PFSK-1 (cell line): ENCODE results near the gene EHD3.

Experiments used
- POLR2AphosphoS5 ChIP-seq: IDR thresholded peaks from 2 replicates; pipeline ENCODE4 v1.6.1; 2012; ENCODE audit warnings: low read depth, mild to moderate bottlenecking, control low read depth, low read length, moderate library complexity
- TAF1 ChIP-seq: IDR thresholded peaks from 2 replicates; pipeline ENCODE4 v1.6.1; 2012; ENCODE audit warnings: low read length, control low read depth, borderline replicate concordance; ENCODE audit not compliant: insufficient read depth
- TF ChIP-seq, protein P1 (sequence below), 2 experiments: IDR thresholded peaks; 2 replicates each; pipeline versions ENCODE4 v1.6.1 to v1.8.0; 2011 to 2012; ENCODE audit warnings: low read depth in 2 of 2, low read length in 2 of 2, control low read depth in 1 of 2, inconsistent platforms in 1 of 2, mild to moderate bottlenecking in 1 of 2, moderate library complexity in 1 of 2; ENCODE audit not compliant: insufficient read depth in 1 of 2

DNA sequence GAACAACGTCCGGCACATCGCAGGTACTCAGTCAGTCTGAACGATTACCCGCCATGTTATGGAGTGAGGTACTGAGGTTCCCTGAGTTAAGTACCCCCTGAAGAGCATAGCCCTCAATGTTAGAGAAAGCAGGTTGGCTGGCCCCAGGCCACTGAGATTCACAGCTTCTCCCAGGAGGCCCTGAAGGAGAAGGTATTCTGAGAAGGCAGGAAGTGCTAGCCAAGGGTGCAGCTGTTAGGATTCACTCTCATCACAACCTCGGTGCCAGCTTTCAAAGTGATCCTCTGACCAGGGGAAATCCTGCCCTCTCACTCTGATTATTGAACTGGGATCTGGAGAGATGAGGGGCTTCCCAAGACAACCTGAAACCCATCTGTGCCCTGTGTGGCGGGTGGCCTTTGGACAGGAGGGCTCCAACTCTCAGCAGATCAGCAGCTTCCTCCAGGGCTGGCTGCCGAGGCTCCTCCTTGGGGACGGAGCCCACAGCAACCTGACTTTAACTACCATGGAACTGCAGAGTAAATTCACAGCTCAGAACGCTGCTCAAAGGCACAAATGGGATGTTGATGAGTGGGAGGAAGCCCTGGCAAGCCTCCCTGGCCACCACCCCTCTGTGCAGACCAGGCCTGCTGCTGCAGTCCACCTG, 7.8 kb downstream of the EHD3 start:
- TF ChIP-seq, protein P1, sequence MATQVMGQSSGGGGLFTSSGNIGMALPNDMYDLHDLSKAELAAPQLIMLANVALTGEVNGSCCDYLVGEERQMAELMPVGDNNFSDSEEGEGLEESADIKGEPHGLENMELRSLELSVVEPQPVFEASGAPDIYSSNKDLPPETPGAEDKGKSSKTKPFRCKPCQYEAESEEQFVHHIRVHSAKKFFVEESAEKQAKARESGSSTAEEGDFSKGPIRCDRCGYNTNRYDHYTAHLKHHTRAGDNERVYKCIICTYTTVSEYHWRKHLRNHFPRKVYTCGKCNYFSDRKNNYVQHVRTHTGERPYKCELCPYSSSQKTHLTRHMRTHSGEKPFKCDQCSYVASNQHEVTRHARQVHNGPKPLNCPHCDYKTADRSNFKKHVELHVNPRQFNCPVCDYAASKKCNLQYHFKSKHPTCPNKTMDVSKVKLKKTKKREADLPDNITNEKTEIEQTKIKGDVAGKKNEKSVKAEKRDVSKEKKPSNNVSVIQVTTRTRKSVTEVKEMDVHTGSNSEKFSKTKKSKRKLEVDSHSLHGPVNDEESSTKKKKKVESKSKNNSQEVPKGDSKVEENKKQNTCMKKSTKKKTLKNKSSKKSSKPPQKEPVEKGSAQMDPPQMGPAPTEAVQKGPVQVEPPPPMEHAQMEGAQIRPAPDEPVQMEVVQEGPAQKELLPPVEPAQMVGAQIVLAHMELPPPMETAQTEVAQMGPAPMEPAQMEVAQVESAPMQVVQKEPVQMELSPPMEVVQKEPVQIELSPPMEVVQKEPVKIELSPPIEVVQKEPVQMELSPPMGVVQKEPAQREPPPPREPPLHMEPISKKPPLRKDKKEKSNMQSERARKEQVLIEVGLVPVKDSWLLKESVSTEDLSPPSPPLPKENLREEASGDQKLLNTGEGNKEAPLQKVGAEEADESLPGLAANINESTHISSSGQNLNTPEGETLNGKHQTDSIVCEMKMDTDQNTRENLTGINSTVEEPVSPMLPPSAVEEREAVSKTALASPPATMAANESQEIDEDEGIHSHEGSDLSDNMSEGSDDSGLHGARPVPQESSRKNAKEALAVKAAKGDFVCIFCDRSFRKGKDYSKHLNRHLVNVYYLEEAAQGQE (IDR thresholded peaks at IDR 0.05; ENCODE audit: insufficient read depth in 1 of 2, low read depth in 2 of 2, low read length in 2 of 2), result no peak
- TF ChIP-seq POLR2AphosphoS5 (no peak), TAF1 (no peak)
